NK-92 treated with Interleukin-12 subunit alpha and Interleukin-12 subunit beta, amount 100 ng/mL, for 24 hours (cell line): ENCODE results near the gene FHAD1.
"Not testable (repeated sequence)": the region's sequence is repeated elsewhere in the genome, so short reads cannot be mapped to it uniquely, and the experiment has no call there.

Source experiments
- DNase-seq: peaks from one replicate; lab custom pipeline; 2025; lab: John Stamatoyannopoulos, UW

The FHAD1 gene

GRCh38 chr1:15418806-15419515 lies 171.9 kb downstream of the FHAD1 start:
- no peak for DNase-seq

DNA sequence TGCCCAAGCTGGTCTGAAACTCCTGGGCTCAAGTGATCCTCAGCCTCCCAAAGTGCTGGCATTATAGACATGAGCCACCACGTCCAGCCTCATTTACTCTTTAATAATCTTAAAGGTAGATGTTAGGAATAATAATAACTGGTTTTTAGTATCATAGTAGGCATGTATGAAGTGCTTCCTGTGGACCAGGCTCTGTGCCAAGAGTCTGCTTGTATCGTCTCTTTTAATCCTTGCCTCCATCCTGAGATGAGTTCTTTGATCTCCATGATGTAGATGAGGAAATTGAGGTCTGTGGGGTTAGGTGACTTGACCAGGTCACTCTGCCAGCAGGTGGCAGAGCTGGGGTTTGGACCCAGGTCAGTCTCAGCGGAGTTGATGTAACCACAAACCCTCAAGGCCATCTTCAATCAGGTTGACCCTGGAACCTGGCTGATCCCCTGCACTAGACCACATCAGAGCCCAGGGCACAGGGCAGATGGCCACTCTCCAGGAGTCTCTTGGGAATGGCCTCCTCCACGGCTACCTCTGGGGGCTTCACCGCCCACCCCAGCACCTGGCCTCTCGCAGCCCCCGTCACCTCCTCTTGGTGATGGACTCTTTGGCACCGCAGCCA lies 173.9 kb downstream of the FHAD1 start:
- no peak for DNase-seq

GRCh38 chr1:15422871-15423270 lies 175.8 kb downstream of the FHAD1 start:
- no peak for DNase-seq

DNA sequence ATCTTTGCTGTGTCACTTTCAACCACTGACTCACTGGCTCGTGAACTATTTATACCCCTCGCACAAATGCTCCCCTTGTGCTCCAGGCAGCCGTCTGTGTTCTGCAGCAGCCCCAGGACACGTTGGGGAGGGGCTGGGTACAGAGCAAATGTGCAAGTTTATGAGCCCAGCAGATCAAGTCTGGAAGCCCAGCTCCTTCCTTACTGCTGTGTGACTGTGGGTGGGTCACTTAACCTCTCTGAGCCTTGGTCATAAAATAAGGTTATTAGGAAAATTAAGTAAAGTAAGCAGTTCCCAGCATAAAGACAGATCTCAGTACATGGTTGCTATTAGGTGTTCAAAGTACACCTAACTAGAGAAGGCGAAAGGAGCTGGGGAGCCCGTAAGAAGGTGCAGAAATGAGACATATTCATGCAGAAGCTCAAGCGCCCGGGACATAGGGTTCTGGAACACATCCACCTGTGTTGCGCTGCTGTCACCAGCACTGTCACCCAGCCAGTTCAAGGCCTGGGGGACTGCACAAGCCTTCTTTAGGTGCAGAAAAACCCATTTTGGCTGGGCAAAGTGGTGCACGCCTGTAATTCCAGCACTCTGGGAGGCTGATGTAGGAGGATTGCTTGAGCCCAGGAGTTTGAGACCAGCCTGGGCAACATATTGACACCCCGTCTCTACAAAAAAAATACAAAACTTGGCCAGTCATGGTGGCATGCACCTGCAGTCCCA lies 176.5 kb downstream of the FHAD1 start:
- no peak for DNase-seq

- DNase-seq: no peak
Observed at GRCh38 chr1:15424146-15424667, 177.2 kb downstream of the FHAD1 start.

GRCh38 chr1:15424981-15425380 lies 178.0 kb downstream of the FHAD1 start:
- DNase-seq: no peak

DNA sequence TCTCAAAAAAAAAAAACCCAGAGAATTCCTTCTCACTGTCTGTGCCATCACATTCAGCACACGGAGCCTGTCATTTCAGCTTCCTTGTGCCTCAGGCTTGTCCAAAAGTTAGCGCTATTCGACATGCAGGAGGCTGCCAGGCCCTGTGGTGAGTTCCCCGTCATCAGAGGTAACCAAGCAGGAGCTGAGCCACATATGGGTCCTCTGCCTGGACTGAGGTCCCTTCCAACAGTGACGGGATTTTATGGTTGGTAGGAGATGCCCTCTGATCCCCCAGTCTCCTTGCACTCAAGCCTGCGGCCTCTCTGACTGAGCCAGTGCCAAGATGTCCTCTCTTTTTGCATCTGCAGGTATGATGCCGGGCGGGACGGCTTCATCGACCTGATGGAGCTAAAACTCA lies 178.5 kb downstream of the FHAD1 start:
- DNase-seq: no peak

DNA sequence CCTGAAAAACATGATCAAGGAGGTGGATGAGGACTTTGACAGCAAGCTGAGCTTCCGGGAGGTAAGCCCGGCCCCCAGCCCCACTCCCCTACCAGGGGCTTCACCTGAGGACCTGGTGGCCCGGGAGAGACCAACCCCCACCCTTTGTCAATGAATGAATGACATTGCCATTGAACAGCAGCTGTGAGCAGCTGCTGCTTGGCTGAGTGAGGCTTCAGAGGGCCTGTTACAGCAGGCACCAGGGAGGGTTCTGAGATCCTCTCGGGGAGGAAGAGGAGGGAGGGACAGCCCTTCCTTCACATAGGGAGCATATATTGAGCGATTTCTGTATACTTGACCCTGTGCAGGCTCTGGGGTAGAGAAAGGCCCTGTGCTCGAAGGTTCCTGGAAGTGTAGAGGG lies 178.9 kb downstream of the FHAD1 start:
- DNase-seq: no peak

DNA sequence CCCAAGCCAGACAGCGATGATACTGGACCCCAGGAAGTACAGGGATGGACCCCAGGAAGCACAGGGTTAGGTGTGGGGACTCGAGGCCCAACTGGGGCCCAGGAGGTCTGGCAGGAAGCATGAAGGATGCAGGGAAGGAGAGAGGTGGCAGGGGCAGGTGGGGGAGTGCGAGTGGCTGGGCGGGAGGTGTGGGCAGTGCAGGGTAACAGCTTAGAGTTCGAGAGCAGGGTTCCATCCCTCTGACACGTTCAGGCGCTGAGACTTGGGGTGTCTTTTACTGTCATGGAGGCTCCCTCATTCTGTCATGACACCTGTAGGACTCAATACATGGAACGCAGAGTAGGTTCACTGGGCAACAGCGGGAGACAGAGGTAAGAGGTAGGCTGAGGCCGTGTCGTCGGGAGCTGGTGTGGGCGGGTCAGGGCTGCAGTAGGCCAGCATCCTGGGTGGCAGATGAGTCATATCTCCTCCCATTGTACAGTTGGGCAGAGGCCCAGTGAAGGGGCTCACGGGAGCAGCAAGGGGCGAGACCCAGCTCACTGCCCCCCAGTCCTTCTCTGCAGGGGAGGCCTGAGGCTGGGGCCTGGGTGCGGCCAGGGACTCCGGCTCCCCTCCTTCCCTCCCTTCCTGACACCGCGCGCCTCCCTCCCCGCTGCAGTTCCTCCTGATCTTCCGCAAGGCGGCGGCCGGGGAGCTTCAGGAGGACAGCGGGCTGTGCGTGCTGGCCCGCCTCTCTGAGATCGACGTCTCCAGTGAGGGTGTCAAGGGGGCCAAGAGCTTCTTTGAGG lies 179.7 kb downstream of the FHAD1 start:
- no peak for DNase-seq

GRCh38 chr1:15427280-15427666 lies 180.2 kb downstream of the FHAD1 start:
- DNase-seq: no peak

DNA sequence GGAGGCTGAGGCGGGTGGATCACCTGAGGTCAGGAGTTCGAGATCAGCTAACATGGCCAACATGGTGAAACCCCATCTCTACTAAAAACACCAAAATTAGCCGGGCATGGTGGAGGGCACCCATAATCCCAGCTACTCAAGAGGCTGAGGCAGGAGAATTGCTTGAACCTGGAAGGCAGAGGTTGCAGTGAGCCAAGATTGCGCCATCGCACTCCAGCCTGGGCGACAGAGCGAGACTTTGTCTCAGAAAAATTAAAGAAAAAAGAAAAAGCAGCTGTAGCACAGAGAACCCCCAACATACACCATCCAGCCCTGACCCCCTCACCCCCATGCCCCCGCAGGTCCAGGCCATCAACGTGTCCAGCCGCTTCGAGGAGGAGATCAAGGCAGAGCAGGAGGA lies 181.2 kb downstream of the FHAD1 start:
- DNase-seq: not testable (repeated sequence)

DNA sequence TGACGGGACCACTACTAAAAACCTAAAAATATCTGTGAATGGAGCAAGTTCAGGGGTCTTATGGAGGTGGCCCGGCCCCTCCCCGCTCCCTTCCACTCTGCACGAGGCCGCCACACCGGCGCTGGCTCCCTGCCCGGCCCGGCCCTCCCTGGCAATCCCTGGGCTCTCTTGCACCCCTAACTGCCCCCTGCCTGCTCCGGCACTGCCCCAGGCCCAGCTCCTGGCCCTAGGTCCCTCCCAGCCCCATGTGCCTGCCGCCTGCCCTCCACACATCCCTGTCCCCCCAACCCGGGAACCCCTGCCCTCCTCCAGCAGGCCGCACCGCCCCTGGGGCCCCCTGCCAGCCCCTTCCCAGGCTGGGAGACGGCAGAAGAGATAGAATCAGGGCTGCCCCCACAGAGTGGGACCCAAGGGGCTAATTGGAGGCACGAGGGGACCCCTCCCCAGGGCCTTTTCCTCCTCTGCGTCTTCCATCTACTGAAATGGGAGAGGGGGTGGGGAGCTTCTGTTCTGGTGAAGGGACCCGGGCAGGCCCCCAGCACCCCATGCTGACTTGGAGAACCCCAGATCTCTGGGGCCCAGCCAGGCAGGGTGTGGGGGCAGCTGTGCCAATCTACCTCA lies 181.9 kb downstream of the FHAD1 start:
- DNase-seq: no peak

DNA sequence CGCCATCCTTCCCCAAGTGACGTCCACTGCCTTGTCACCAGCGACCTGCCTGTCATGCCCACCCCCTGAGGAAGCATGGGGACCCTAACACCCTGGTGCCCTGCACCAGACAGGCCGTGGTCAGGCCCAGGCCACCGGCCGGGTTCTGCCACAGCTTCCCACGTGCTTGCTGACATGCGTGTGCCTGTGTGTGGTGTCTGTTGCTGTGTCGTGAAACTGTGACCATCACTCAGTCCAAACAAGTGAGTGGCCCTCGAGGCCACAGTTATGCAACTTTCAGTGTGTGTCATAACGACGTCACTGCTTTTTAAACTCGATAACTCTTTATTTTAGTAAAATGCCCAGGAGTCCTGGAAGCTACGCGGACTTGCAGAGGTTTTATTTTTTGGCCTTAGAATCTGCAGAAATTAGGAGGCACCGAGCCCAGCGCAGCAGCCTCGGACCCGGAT lies 182.7 kb downstream of the FHAD1 start:
- no peak for DNase-seq

DNA sequence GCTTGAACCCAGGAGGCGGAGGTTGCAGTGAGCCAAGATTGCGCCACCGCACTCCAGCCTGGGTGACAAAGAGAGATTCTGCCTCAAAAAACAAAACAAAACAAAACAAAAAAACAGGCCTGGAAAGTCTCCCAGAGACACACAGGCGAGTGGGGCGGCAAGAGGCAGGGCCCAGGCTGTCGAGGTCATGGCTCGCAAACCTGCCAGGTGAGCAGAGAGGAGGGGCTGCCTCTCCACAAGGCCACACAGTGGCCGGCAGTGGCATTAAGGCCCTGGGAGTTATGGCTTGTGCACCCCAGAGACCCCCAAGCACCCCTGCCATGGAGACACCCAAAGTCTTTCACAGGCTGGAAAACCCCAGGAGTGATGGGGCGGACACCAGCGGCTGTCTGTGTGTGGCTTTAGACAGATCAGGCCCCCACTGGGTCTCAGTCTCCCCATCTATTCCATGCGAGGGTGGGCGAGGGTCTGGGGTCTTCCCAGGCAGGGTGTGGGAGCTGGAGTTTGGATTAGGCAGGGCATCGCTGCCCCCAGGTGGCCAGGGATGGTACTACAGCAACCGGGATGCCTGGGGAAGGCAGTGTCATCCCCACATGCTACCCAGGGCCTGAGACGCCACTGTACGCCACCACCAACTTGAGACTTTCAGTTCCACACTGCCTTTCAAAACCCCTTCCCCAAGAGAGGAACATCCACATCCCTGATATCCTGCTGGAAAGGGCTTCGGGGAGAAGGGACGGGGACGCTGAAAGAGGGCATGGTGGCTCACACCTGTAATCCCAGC lies 184.0 kb downstream of the FHAD1 start:
- DNase-seq: peak; percentile 26

DNA sequence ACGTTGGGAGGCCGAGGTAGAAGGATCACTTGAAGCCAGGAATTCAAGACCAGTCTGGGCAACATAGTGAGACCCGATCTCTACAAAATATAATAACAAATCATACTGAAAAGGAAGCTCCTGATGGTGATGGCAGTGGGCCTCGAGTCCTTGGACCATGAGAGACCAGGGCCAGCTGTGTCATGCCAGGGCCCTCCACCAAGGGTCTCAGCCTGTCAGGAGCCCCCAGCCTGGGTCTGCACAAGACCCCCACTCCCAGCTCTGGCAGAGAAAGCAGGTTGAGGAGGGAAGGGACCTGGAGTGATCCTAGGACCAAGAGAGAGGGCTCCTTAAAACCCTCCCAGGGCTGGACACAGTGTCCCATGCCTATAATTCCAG lies 184.5 kb downstream of the FHAD1 start:
- DNase-seq: no peak

- DNase-seq: no peak
Observed at GRCh38 chr1:15432324-15432723, 185.3 kb downstream of the FHAD1 start.

DNA sequence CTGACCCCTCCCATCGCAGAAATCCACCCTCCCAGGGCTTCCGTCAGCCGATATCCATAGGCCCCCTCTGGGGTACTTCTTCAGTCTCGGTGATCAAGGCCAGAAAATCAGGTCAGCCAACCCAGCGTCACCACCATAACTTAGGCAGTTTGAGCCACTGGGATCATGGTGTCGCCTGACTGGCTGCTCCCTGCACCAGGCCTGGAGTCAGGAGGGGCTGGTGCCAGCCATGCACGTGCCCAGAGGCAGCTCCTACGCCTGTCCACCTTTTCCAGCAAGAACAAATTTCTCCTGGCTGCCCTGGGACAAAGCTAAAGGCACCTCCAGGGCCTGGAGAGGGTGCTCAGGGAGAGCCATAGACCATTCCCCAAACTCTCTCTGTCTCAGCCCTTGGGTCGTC lies 186.4 kb downstream of the FHAD1 start:
- DNase-seq: no peak

DNA sequence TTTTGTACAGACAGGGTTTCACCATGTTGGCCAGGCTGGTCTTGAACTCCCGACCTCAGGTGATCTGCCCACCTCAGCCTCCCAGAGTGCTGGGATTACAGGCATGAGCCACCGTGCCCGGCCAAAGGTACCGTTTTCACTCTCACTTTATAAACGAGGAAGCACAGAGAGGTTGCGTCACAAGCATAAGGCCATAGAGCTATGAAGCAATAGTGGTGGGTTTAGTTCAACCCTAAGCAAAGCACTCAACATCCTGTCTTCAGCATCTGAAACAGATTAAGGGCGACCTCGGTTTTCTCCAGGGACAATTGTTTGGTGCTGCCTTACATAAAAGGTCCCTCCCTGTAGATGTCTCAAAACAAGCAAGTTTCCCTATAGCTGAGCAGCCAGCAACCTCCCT lies 187.7 kb downstream of the FHAD1 start:
- peak; percentile 52 for DNase-seq

DNA sequence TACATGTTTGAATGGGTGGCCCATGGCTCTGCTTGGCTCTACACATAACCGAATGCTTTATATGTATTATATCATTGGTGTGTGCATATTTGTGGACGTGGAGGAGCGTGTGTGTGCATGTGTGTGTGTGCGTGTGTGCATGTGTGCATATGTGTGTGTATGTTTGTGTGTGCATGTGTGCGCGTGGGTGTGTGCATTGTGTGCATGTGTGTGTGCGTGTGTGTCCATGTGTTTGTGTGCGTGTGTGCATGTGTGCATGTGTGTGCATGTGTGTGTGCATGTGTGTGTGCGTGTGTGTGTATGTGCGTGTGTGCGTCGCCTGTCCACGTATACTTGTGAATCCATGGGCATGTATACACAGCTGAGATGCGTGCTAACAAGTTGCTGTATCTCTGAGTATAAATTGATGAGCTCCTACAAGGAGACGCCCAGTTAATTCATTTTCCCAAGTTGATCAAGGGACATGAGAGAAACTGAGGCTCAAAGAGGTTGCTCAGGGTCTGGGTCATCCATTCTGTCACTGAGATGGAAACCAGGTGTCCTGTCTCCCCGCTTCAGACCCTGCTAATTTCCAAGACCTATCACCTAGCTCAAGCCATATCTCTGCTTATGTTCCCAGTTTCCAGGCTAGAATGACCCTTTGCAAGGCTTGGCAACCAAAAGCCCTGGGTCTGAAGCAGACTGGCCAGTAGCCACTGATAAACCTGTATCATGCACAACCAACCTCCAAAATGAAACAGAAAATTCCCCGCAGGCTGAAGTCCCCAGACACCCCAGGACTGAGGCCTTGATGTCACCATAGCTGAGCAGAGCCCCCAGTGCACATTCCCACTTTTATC lies 188.4 kb downstream of the FHAD1 start:
- DNase-seq: no peak

- DNase-seq: no peak
Observed at GRCh38 chr1:15436881-15437442, 189.9 kb downstream of the FHAD1 start.
